Measurements from ENCODE around the gene SH2D3C.

SH2D3C gene

DNA sequence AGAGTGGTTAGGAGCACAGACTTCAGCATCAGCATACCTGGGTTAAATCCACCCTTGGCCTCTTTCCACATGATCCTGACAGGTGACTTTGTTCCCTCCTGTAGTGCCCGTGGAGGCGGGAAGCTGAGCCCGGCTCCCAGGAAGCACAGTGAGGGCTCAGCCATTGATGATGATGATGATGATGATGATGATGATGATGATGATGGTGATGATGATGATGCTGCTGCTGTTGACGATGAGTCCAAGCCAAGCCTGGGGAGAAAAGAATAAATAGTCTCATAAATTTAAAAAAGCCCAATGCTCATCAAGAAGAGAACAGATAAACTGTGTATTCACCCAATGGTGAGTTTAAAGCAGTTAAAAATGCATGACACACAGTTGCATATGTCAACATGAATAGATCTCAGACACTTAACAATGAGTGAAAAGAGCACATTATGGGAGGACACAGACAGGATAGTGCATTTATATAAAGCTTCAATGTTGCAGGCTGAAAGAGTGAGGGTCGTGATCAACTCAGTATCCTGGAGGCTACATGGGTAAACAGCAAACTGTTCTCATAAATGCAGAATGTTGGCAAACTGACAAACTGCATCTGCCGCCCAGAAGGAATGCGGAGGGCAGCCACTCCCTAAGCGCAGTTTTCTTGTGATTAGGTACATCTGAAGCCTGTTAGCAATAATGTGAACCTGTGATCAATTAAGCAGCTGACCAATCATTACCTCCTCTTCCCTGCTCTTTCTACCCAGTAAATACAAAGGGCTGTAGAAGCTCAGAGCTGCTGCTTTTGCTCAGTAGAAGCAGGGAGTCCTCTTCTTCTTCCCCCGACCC is 83.4 kb downstream of the SH2D3C start:
- no peak for DNase-seq (ENCODE audit: low spot score)

DNA sequence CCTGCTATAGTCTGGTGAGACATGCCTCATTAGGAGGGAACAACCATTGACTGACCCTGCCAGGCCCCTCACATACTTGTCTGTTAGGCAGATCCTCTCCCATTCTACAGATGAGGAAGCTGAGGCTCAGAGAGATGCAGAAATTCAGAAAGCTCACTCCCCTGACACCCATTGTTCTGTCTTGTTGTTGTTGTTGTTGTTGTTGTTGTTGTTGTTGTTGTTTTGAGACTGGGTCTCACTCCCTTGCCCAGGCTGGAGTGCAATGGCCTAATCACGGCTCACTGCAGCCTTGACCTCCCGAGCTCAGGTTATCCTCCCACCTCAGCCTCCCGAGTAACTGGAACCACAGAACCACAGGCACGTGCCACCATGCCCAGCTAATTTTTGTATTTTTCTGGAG is 84.8 kb downstream of the SH2D3C start:
- DNase-seq (ENCODE audit: low spot score): no peak

DNA sequence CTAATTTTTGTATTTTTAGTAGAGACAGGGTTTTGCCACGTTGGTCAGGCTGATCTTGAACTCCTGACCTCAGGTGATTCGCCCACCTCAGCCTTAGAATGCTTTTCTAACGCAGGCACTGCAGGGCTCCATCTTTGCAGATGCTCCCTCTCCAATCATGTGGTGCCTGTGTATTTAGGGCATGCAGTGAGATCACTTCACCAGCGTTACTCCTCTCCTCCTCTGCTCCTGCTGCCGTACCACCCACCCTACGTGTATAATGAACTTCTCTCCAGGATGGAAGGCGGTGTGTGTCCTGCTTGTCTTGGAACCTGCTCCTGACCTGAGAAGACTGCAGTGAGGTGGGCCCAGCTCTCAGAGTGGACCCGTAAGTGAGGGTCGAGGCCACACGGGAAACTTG is 85.3 kb downstream of the SH2D3C start:
- DNase-seq (ENCODE audit: low spot score): no peak

- DNase-seq (ENCODE audit: low spot score): no peak
Measured at GRCh38 chr9:127692071-127692470, 86.4 kb downstream of the SH2D3C start.

GRCh38 chr9:127690735-127691134 is 87.7 kb downstream of the SH2D3C start:
- DNase-seq (ENCODE audit: low spot score): no peak

DNA sequence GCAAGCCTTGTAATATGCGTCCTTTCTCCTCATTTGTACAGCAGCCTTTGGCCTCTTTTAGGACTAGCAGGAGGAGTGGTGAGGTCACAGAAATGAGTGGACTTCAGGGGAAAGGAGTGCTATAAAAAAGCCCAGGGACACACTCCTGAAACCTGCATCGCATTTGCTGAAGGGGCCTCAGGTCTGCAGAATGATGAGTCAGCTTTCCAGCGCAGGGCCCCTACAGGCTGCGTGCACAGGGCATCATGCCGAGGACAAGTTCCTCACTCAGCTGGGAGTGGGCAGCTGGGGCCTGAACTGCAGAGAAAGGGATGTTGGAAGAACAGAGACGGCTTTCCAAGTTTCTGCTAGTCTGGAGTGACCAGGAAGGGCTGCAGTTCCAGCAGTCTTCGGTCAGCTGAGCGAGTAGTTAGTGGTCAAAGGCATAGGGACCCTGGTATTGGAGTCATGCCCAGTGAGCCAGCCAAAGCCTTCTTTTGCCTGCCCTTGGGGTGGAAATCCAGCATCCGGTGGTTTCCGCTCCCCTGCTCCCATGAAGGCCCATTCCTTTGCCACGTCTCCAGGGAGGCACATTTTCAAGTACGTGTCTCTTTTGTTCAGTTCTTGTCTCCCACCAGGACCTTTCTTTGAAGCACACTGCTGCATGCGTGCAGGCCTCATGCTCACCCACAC is 89.0 kb downstream of the SH2D3C start:
- DNase-seq (ENCODE audit: low spot score): no peak

Measured in LoVo (cell line).